GM18870 (cell line): ENCODE results near the gene PLLP.
"Not testable (repeated sequence)": the region's sequence is repeated elsewhere in the genome, so short reads cannot be mapped to it uniquely, and the experiment has no call there.

Experiments used
- ATAC-seq: cut with Tn5 transposase; IDR thresholded peaks from one replicate; pipeline ENCODE4 v1.9.1; 2021; ENCODE audit warnings: moderate library complexity; ENCODE audit not compliant: unreplicated experiment

PLLP gene

GRCh38 chr16:57275946-57276345 is 8.5 kb downstream of the PLLP start:
- not testable (repeated sequence) for ATAC-seq

GRCh38 chr16:57273826-57274225 is 10.6 kb downstream of the PLLP start:
- no peak for ATAC-seq

- ATAC-seq: no peak
Observed at GRCh38 chr16:57273359-57273758, 11.1 kb downstream of the PLLP start.

GRCh38 chr16:57271867-57272495 is 12.5 kb downstream of the PLLP start:
- no peak for ATAC-seq

GRCh38 chr16:57271063-57271345 is 13.5 kb downstream of the PLLP start:
- ATAC-seq: no peak

GRCh38 chr16:57270221-57271062 is 14.0 kb downstream of the PLLP start:
- ATAC-seq: no peak

GRCh38 chr16:57268804-57269800 is 15.4 kb downstream of the PLLP start:
- no peak for ATAC-seq

GRCh38 chr16:57267343-57267742 is 17.1 kb downstream of the PLLP start:
- ATAC-seq: not testable (repeated sequence)

- ATAC-seq: no peak
Observed at GRCh38 chr16:57266531-57267260, 17.8 kb downstream of the PLLP start.

- no peak for ATAC-seq
Observed at GRCh38 chr16:57265850-57266530, 18.5 kb downstream of the PLLP start.

GRCh38 chr16:57264950-57265371 is 19.5 kb downstream of the PLLP start:
- ATAC-seq: no peak

GRCh38 chr16:57264381-57264780 is 20.1 kb downstream of the PLLP start:
- ATAC-seq: no peak

- no peak for ATAC-seq
Observed at GRCh38 chr16:57263541-57264351, 20.7 kb downstream of the PLLP start.

GRCh38 chr16:57262841-57263540 is 21.5 kb downstream of the PLLP start:
- no peak for ATAC-seq

- ATAC-seq: no peak
Observed at GRCh38 chr16:57261806-57262205, 22.7 kb downstream of the PLLP start.

GRCh38 chr16:57260294-57260929 is 24.1 kb downstream of the PLLP start:
- no peak for ATAC-seq

- no peak for ATAC-seq
Observed at GRCh38 chr16:57258910-57259475, 25.5 kb downstream of the PLLP start.
